Parathyroid adenoma (tissue), 2 donors: ENCODE results near the gene GLB1L2.

Experiments used
- H2AFZ ChIP-seq: fragments of 300-600 bp; sonication (generic); one replicate; pipeline ENCODE4 v1.7.0; 2017; ENCODE audit warnings: antibody characterized with exemption, mild to moderate bottlenecking
- H3K27ac ChIP-seq: fragments of 300-600 bp; sonication (generic); one replicate; pipeline ENCODE4 v1.7.0; 2017
- H3K27me3 ChIP-seq: fragments of 300-600 bp; sonication (generic); one replicate; pipeline ENCODE4 v1.7.0; 2017; ENCODE audit warnings: low read length; ENCODE audit not compliant: control insufficient read depth, insufficient read depth
- H3K36me3 ChIP-seq: fragments of 300-600 bp; sonication (generic); one replicate; pipeline ENCODE4 v1.7.0; 2017; ENCODE audit warnings: low read length; ENCODE audit not compliant: control insufficient read depth, insufficient read depth
- H3K4me1 ChIP-seq: fragments of 300-600 bp; sonication (generic); one replicate; pipeline ENCODE4 v1.7.0; 2017; ENCODE audit warnings: control low read depth
- H3K4me2 ChIP-seq: fragments of 300-600 bp; sonication (generic); one replicate; pipeline ENCODE4 v1.7.0; 2017; ENCODE audit warnings: low read length
- H3K4me3 ChIP-seq: fragments of 300-600 bp; sonication (generic); one replicate; pipeline ENCODE4 v1.7.0; 2017; ENCODE audit warnings: low read depth, low read length
- H3K79me2 ChIP-seq: fragments of 300-600 bp; sonication (generic); one replicate; pipeline ENCODE4 v1.7.0; 2017; ENCODE audit warnings: control low read depth
- H3K9ac ChIP-seq: fragments of 300-600 bp; sonication (generic); one replicate; pipeline ENCODE4 v1.7.0; 2017; ENCODE audit warnings: mild to moderate bottlenecking
- H3K9me3 ChIP-seq: fragments of 300-600 bp; sonication (generic); one replicate; pipeline ENCODE4 v1.7.0; 2017; ENCODE audit warnings: low read length; ENCODE audit not compliant: control insufficient read depth
- TF ChIP-seq, protein P1 (sequence below): fragments of 300-600 bp; sonication (generic); IDR thresholded peaks from one replicate; pipeline ENCODE4 v1.7.0; 2017; ENCODE audit warnings: antibody characterized with exemption, mild to moderate bottlenecking
- donor health status: primary hyperparathyroidism.

Gene GLB1L2

DNA sequence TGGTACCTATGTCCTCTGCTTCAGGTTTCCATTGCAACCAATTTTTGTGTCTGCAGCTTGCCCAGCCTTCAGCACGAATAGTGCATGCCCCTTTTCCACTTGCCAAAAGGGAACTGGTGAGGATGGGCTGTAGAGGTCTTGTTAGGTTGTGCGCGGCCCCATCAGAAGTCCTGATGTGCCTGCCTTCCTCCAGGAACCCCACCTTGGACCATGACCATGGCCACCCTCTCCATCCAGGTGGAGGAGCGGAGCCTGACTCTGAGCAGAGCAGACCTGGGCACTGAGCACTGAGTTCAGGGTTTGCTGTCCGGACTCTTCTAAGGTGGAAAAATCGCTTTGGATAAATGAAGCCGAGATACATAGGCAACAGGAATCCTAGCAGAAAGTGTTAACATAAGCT, 6.9 kb downstream of the GLB1L2 start:
- Histone ChIP-seq H3K9ac (no peak overlapping the region), H3K4me2 (no peak overlapping the region), H3K27me3 (no peaks in the 10 kb centered on the region), H3K4me3 (no peak overlapping the region), H3K79me2 (no peaks in the 10 kb centered on the region), H3K27ac (no peak overlapping the region), H3K4me1 (no peaks in the 10 kb centered on the region), H3K36me3 (no peaks in the 10 kb centered on the region), H2AFZ (no peak overlapping the region), H3K9me3 (no peaks in the 10 kb centered on the region)
- TF ChIP-seq, protein P1, sequence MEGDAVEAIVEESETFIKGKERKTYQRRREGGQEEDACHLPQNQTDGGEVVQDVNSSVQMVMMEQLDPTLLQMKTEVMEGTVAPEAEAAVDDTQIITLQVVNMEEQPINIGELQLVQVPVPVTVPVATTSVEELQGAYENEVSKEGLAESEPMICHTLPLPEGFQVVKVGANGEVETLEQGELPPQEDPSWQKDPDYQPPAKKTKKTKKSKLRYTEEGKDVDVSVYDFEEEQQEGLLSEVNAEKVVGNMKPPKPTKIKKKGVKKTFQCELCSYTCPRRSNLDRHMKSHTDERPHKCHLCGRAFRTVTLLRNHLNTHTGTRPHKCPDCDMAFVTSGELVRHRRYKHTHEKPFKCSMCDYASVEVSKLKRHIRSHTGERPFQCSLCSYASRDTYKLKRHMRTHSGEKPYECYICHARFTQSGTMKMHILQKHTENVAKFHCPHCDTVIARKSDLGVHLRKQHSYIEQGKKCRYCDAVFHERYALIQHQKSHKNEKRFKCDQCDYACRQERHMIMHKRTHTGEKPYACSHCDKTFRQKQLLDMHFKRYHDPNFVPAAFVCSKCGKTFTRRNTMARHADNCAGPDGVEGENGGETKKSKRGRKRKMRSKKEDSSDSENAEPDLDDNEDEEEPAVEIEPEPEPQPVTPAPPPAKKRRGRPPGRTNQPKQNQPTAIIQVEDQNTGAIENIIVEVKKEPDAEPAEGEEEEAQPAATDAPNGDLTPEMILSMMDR = no peak

DNA sequence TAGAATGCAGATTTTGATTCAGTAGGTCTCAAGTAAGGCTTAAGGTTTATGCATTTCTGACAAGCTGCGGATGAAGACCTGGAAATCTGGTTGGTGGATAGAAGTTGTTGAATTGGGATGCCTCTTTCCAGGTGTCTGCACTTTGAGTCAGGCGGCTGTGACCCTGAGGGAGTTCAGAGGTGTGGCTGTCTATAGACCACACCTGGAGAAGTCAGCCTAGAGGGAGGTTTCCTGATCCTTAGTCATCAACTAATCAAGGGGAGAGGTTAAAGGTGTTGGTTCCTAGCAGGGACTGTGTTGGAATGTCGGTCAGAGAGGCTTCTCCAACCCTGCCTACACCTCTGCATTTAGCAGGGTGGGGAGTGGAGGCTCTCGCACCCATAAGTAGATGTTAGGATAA, 8.0 kb downstream of the GLB1L2 start:
- Histone ChIP-seq H3K4me1 (no peaks in the 10 kb centered on the region), H3K4me2 (no peak overlapping the region), H2AFZ (no peak overlapping the region), H3K27me3 (no peaks in the 10 kb centered on the region), H3K9ac (no peak overlapping the region), H3K9me3 (no peaks in the 10 kb centered on the region), H3K4me3 (no peak overlapping the region), H3K36me3 (no peaks in the 10 kb centered on the region), H3K79me2 (no peaks in the 10 kb centered on the region), H3K27ac (no peak overlapping the region)
- TF ChIP-seq, protein P1 = no peak

DNA sequence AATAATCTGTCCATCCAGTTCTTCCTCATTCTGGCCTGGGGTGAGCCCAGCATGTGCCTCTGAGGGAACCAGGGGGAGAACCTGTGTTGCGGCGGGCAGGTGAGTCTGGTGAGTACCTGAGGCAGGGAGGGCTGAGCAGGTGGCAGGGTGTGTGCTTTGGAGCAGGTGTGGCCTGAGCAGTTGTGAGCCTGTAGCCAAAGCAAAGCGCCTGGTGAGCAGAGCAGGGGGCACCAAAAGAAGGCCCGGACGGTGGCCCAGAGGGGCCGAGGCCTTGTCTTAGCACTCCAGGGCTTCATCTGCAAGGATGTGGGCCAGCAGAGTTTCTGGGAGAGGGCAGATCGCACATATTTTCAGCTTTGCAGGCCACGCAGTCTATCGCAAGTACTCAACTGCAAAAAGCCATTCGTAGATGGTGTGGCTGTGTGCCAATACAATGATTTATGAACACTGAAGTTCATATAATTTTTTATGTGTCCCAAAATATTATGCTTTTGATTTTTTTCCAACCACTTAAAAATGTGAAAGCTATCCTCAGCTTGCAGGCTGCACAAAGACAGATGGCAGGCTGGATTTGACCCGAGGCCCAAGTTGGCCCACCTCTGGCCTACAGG, 8.7 kb downstream of the GLB1L2 start:
- no peak overlapping the region for H3K9ac ChIP-seq
- H3K79me2 ChIP-seq = no peaks in the 10 kb centered on the region
- H3K27me3 ChIP-seq = no peaks in the 10 kb centered on the region
- H3K27ac ChIP-seq = no peak overlapping the region
- no peaks in the 10 kb centered on the region for H3K4me1 ChIP-seq
- H3K4me3 ChIP-seq = no peak overlapping the region
- no peaks in the 10 kb centered on the region for H3K9me3 ChIP-seq
- no peaks in the 10 kb centered on the region for H3K36me3 ChIP-seq
- TF ChIP-seq, protein P1 = no peak
- no peak overlapping the region for H3K4me2 ChIP-seq
- H2AFZ ChIP-seq = no peak overlapping the region

DNA sequence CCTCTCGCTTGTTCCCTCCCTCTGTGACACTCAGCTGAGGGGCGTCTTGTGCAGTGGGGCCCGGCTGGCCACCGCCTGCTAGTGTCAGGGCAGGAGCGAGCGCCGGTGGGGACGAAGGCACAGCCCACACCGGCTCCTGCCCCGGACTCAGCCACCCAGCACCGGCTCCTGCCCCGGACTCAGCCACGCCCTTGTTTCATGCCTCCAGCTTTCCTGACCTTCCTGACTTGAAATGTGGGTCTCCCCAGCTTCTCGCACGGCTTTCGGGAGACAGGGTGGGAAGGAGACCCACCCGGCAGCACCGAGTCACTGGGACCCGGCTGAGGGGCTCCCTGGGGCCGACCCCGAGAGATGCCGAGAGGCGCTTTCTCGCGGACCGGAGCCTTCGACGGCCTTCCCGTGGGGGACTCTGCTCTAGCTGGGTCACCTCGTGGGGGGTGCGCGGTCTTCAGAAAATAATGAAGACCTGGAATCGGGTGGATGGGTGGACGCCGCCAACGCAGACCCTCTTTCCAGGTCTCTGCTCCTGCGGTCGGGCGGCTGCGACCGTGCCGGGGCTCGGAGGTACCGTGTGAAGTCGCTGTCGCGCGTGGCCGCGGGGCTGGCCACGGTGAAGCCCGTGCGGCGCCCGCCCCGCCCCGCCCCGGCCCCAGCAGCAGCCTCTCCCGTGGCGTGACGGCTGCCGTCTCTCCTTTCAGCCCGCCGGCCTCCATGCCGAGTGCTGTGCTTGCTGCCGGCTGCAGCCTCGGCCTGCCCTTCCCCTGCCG, 10.2 kb downstream of the GLB1L2 start:
- Histone ChIP-seq H3K4me1 (no peaks in the 10 kb centered on the region), H3K27ac (no peak overlapping the region), H2AFZ (no peak overlapping the region), H3K79me2 (no peaks in the 10 kb centered on the region), H3K4me3 (no peak overlapping the region), H3K36me3 (no peaks in the 10 kb centered on the region), H3K4me2 (no peak overlapping the region), H3K9me3 (no peaks in the 10 kb centered on the region), H3K9ac (no peak overlapping the region), H3K27me3 (no peaks in the 10 kb centered on the region)
- TF ChIP-seq, protein P1 = no peak
